Measurements from ENCODE around the gene SIGLEC9. TPM values are rescaled to one million over a fixed set of nuclear protein-coding genes. Genes with fewer than 3 reads are reported as not detected.

SIGLEC9 gene
- total and polyA plus RNA-seq, 10 of the 15 experiments (the other 5 are each of a cell fraction or from before 2014, with no cell fraction given) = 0.10 TPM; not detected in 9

DNA sequence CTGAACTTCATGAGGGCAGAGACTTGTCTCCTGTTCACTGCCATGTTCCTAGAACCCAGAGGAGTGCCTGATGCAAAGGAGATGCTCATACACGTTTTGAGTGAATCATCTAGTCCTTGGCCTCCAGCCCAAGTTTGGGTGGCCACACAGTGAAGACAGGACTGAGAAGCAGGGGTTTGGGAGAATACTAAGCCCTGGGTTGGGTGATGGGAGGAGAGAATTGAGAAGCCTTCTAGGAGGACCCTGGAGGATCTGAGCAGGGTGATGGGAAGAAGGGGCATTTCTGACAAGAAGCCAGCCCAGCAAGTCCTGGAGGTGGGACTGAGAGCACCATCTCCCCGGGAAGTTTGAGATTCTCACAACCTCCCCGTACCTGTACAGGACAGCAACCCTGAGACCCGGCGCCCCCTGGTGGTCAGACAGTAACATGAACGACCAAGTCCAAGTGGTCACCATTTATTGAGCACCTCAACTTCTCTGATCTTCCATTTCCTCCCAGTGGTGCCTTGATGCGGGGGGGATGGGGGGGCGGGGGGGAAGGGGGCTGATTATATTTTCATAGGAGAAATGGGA lies 27.5 kb upstream of the SIGLEC9 start:
- H4K20me1 ChIP-seq (ENCODE audit: control insufficient read depth, insufficient read depth) = no peaks in the 10 kb centered on the region; the same call in 1 of the 2 replicates
- DNase-seq (ENCODE audit: low read depth, low spot score) = no peak
- FAIRE-seq = peak; percentile 66
- intact Hi-C loops (cut with micrococcal nuclease; ENCODE audit: unreplicated experiment) = no loop called here
- no peaks in the 10 kb centered on the region; the same call in 1 of the 2 replicates for H3K4me1 ChIP-seq (ENCODE audit: control insufficient read depth, insufficient read depth, low read length)
- WGBS (ENCODE audit: insufficient coverage, insufficient replicate concordance, low lambda C conversion rate, missing lambda C conversion rate) = 9% methylated on average over 8 of the region's 8 CpGs
- H2AFZ ChIP-seq (ENCODE audit: control insufficient read depth, low read depth, low read length) = no peak overlapping the region
- no peak overlapping the region for H3K4me2 ChIP-seq (ENCODE audit: control insufficient read depth, insufficient read depth)
- ChIA-PET POLR2A (interaction anchor here (0.5 kb wide), 1 partner anchor 1402 kb away, joined by 5 read pairs; no protein-coding TSS in a partner anchor), RAD21 (ENCODE audit: unreplicated experiment) (interaction anchor here (0.9 to 1.0 kb wide), 2 partner anchors 76 to 170 kb away, joined by 3 to 4 read pairs; no protein-coding TSS in a partner anchor), SMC1A (ENCODE audit: uncharacterized antibody, unreplicated experiment) (no interaction called here), CTCF (interaction anchor here (0.6 to 2.0 kb wide), 9 partner anchors 11 to 597 kb away, joined by 3 to 17 read pairs (median 3); partner anchors contain the start of gene CTU1)
- peaks cover 0 to 6% of the 10 kb centered on the region in 2 experiments; a peak in 3 of 4 replicates for H3K36me3 ChIP-seq (ENCODE audit: control insufficient read depth in 2 of 2, insufficient read depth in 2 of 2, low read length in 1 of 2)
- H3K9me3 ChIP-seq (replicated peaks; ENCODE audit: control insufficient read depth, insufficient read depth, low read length) = no peaks in the 10 kb centered on the region
- in situ Hi-C loops (cut with MboI) = loop anchor here (10.0 kb wide), 1 partner anchor 162 kb away; no protein-coding TSS in a partner anchor
- ATAC-seq = peak; percentile 92
- no peaks in the 10 kb centered on the region for H3K79me2 ChIP-seq (ENCODE audit: control insufficient read depth, insufficient read depth, low read length)
- no peaks in the 10 kb centered on the region for H3K27me3 ChIP-seq (replicated peaks in 1 of 2; ENCODE audit: control insufficient read depth in 2 of 2, insufficient read depth in 2 of 2, low read length in 1 of 2)
- BruUV-seq (replicated peaks) = no TSS peak
- H3K9ac ChIP-seq (ENCODE audit: control insufficient read depth, insufficient read depth, low read length) = no peak overlapping the region
- H3K27ac ChIP-seq (ENCODE audit: control insufficient read depth, insufficient read depth) = no peak overlapping the region
- H3K4me3 ChIP-seq = no peak overlapping the region
- TF ChIP-seq RAD51 (IDR thresholded peaks at IDR 0.05) (no peak), KDM1A (IDR thresholded peaks at IDR 0.05; ENCODE audit: borderline replicate concordance) (no peak), YY1 (IDR thresholded peaks at IDR 0.05; ENCODE audit: low read depth, low read length) (peak; percentile 36; the same call in 1 of the 2 replicates), FOXM1 (IDR thresholded peaks at IDR 0.05; ENCODE audit: low read depth, low read length) (no peak), CHD1 (IDR thresholded peaks at IDR 0.05; ENCODE audit: low read depth, low read length) (no peak), JUND (IDR thresholded peaks at IDR 0.05; ENCODE audit: low read depth, low read length) (no peak), SMC3 (IDR thresholded peaks at IDR 0.05; ENCODE audit: borderline replicate concordance, low read length) (peak; percentile 22; the same call in 1 of the 2 replicates), NR2F1 (conservative IDR thresholded peaks at IDR 0.05) (no peak), NRF1 (conservative IDR thresholded peaks at IDR 0.05; ENCODE audit: low read depth, low read length) (no peak)
- TF ChIP-seq, protein P1, sequence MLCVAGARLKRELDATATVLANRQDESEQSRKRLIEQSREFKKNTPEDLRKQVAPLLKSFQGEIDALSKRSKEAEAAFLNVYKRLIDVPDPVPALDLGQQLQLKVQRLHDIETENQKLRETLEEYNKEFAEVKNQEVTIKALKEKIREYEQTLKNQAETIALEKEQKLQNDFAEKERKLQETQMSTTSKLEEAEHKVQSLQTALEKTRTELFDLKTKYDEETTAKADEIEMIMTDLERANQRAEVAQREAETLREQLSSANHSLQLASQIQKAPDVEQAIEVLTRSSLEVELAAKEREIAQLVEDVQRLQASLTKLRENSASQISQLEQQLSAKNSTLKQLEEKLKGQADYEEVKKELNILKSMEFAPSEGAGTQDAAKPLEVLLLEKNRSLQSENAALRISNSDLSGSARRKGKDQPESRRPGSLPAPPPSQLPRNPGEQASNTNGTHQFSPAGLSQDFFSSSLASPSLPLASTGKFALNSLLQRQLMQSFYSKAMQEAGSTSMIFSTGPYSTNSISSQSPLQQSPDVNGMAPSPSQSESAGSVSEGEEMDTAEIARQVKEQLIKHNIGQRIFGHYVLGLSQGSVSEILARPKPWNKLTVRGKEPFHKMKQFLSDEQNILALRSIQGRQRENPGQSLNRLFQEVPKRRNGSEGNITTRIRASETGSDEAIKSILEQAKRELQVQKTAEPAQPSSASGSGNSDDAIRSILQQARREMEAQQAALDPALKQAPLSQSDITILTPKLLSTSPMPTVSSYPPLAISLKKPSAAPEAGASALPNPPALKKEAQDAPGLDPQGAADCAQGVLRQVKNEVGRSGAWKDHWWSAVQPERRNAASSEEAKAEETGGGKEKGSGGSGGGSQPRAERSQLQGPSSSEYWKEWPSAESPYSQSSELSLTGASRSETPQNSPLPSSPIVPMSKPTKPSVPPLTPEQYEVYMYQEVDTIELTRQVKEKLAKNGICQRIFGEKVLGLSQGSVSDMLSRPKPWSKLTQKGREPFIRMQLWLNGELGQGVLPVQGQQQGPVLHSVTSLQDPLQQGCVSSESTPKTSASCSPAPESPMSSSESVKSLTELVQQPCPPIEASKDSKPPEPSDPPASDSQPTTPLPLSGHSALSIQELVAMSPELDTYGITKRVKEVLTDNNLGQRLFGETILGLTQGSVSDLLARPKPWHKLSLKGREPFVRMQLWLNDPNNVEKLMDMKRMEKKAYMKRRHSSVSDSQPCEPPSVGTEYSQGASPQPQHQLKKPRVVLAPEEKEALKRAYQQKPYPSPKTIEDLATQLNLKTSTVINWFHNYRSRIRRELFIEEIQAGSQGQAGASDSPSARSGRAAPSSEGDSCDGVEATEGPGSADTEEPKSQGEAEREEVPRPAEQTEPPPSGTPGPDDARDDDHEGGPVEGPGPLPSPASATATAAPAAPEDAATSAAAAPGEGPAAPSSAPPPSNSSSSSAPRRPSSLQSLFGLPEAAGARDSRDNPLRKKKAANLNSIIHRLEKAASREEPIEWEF (IDR thresholded peaks at IDR 0.05; ENCODE audit: insufficient replicate concordance, low read depth, low read length) = no peak
- TF ChIP-seq, protein P2, sequence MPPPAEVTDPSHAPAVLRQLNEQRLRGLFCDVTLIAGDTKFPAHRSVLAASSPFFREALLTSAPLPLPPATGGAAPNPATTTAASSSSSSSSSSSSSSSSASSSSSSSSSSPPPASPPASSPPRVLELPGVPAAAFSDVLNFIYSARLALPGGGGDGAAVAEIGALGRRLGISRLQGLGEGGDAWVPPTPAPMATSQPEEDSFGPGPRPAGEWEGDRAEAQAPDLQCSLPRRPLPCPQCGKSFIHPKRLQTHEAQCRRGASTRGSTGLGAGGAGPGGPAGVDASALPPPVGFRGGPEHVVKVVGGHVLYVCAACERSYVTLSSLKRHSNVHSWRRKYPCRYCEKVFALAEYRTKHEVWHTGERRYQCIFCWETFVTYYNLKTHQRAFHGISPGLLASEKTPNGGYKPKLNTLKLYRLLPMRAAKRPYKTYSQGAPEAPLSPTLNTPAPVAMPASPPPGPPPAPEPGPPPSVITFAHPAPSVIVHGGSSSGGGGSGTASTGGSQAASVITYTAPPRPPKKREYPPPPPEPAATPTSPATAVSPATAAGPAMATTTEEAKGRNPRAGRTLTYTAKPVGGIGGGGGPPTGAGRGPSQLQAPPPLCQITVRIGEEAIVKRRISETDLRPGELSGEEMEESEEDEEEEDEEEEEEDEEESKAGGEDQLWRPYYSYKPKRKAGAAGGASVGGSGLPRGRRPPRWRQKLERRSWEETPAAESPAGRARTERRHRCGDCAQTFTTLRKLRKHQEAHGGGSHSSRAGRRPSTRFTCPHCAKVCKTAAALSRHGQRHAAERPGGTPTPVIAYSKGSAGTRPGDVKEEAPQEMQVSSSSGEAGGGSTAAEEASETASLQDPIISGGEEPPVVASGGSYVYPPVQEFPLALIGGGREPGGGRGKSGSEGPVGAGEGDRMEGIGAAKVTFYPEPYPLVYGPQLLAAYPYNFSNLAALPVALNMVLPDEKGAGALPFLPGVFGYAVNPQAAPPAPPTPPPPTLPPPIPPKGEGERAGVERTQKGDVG (CRISPR knock-in tag; IDR thresholded peaks at IDR 0.05) = no peak
